Liver (tissue), 3 donors: ENCODE data around the gene H2BK1.

ENCODE experiments used
- EGR1 ChIP-seq, 2 donors: IDR thresholded peaks; 2 replicates each; pipeline ENCODE4 v1.6.1; 2016 to 2018; ENCODE audit warnings: antibody characterized with exemption in 2 of 2, low read depth in 2 of 2
- FOXA1 ChIP-seq: IDR thresholded peaks from 2 replicates; pipeline ENCODE4 v1.6.1; 2016; ENCODE audit warnings: antibody characterized with exemption
- GABPA ChIP-seq, 2 donors: IDR thresholded peaks in 1 of 2; conservative IDR thresholded peaks in 1 of 2; 2 replicates each; pipeline ENCODE4 v1.6.1; 2016; ENCODE audit warnings: antibody characterized with exemption in 2 of 2, mild to moderate bottlenecking in 1 of 2, moderate library complexity in 1 of 2
- RAD21 ChIP-seq, 2 donors: IDR thresholded peaks; 2 replicates each; pipeline ENCODE4 v1.6.1; 2016; ENCODE audit warnings: antibody characterized with exemption in 2 of 2, mild to moderate bottlenecking in 2 of 2
- SP1 ChIP-seq: IDR thresholded peaks from 2 replicates; pipeline ENCODE4 v1.6.1; 2018; ENCODE audit warnings: antibody characterized with exemption, mild to moderate bottlenecking
- TAF1 ChIP-seq: conservative IDR thresholded peaks from 2 replicates; pipeline ENCODE4 v1.6.1; 2016; ENCODE audit warnings: antibody characterized with exemption, mild to moderate bottlenecking
- YY1 ChIP-seq: IDR thresholded peaks from 2 replicates; pipeline ENCODE4 v1.6.1; 2016; ENCODE audit warnings: antibody characterized with exemption, mild to moderate bottlenecking
- TF ChIP-seq, protein P1 (sequence below): fragments of 150-350 bp; IDR thresholded peaks from 2 replicates; pipeline ENCODE4 v1.5.1; 2017; ENCODE audit warnings: improper control_type of control experiment, low read depth, low read length; ENCODE audit not compliant: missing input control
- TF ChIP-seq, protein P2 (sequence below): IDR thresholded peaks from 2 replicates; pipeline ENCODE4 v1.6.1; 2016; ENCODE audit warnings: antibody characterized with exemption, mild to moderate bottlenecking
- TF ChIP-seq, protein P3 (sequence below): IDR thresholded peaks from 2 replicates; pipeline ENCODE4 v1.6.1; 2016; ENCODE audit warnings: antibody characterized with exemption
- TF ChIP-seq, protein P4 (sequence below): IDR thresholded peaks from 2 replicates; pipeline ENCODE4 v1.6.1; 2016; ENCODE audit warnings: antibody characterized with exemption
- donor health status: healthy.
- donor health status: healthy.

DNA sequence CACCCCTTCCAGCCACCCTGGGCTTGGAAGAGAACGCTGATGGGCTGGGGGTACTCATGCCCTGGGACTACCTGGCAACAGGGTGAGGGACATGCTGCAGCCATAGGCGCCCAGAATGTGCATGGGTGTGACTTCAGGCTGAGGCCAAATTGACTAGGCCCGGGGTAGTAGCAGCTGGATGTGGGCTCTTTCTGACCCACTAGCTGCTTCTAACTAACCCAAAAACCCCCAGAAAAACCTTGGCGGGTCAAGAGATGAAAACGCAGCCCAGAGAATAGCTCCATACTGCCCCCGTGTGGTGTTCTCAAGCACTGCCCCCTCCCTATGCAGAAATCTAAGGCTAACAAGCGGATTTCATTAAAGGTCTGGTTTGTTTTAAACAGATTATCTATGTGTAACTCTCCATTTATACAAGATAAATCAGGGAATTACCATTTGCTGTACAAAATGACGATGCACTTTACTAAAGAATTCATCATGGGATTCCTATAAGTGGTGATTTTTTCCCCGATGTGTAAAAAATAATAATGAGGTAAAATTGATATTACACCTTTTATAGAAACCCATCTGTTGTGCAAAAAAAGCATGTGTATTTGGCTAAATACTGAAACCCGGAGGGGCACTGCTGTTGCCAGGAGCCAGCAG is 34.0 kb upstream of the H2BK1 start:
- TF ChIP-seq, protein P1, sequence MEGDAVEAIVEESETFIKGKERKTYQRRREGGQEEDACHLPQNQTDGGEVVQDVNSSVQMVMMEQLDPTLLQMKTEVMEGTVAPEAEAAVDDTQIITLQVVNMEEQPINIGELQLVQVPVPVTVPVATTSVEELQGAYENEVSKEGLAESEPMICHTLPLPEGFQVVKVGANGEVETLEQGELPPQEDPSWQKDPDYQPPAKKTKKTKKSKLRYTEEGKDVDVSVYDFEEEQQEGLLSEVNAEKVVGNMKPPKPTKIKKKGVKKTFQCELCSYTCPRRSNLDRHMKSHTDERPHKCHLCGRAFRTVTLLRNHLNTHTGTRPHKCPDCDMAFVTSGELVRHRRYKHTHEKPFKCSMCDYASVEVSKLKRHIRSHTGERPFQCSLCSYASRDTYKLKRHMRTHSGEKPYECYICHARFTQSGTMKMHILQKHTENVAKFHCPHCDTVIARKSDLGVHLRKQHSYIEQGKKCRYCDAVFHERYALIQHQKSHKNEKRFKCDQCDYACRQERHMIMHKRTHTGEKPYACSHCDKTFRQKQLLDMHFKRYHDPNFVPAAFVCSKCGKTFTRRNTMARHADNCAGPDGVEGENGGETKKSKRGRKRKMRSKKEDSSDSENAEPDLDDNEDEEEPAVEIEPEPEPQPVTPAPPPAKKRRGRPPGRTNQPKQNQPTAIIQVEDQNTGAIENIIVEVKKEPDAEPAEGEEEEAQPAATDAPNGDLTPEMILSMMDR = peak; percentile 85
- TF ChIP-seq SP1 (no peak), TAF1 (no peak), RAD21 (IDR thresholded peaks at IDR 0.05) (peak in 1 of 2 donors; percentile 73), YY1 (no peak), GABPA (IDR thresholded peaks at IDR 0.05 in 1 of 2, conservative IDR thresholded peaks at IDR 0.05 in 1 of 2) (no peak), EGR1 (IDR thresholded peaks at IDR 0.05; ENCODE audit: low read depth in 2 of 2) (no peak), FOXA1 (no peak)
- TF ChIP-seq, protein P2, sequence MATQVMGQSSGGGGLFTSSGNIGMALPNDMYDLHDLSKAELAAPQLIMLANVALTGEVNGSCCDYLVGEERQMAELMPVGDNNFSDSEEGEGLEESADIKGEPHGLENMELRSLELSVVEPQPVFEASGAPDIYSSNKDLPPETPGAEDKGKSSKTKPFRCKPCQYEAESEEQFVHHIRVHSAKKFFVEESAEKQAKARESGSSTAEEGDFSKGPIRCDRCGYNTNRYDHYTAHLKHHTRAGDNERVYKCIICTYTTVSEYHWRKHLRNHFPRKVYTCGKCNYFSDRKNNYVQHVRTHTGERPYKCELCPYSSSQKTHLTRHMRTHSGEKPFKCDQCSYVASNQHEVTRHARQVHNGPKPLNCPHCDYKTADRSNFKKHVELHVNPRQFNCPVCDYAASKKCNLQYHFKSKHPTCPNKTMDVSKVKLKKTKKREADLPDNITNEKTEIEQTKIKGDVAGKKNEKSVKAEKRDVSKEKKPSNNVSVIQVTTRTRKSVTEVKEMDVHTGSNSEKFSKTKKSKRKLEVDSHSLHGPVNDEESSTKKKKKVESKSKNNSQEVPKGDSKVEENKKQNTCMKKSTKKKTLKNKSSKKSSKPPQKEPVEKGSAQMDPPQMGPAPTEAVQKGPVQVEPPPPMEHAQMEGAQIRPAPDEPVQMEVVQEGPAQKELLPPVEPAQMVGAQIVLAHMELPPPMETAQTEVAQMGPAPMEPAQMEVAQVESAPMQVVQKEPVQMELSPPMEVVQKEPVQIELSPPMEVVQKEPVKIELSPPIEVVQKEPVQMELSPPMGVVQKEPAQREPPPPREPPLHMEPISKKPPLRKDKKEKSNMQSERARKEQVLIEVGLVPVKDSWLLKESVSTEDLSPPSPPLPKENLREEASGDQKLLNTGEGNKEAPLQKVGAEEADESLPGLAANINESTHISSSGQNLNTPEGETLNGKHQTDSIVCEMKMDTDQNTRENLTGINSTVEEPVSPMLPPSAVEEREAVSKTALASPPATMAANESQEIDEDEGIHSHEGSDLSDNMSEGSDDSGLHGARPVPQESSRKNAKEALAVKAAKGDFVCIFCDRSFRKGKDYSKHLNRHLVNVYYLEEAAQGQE = no peak
- TF ChIP-seq, protein P3, sequence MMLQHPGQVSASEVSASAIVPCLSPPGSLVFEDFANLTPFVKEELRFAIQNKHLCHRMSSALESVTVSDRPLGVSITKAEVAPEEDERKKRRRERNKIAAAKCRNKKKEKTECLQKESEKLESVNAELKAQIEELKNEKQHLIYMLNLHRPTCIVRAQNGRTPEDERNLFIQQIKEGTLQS = no peak
- TF ChIP-seq, protein P4, sequence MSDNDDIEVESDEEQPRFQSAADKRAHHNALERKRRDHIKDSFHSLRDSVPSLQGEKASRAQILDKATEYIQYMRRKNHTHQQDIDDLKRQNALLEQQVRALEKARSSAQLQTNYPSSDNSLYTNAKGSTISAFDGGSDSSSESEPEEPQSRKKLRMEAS = no peak
